Measurements from ENCODE around the gene CAMK2A.
A peak's percentile ranks its signal among the peaks of the same experiment; 100 is the strongest.

Gene CAMK2A

GRCh38 chr5:150310246-150310645 is 20.7 kb upstream of the CAMK2A start:
- in situ Hi-C loops (cut with MboI; ENCODE audit: low sequenced_read_pairs), result no loop called here
- no peaks in the 10 kb centered on the region for H3K36me3 ChIP-seq (replicated peaks)

GRCh38 chr5:150309886-150310239 is 20.3 kb upstream of the CAMK2A start:
- peak in 1 of 2 experiments; percentile 35 for DNase-seq (ENCODE audit: low spot score in 2 of 2)

More at GRCh38 chr5:150310246-150310645, 20.7 kb upstream of the CAMK2A start:
- DNase-seq (ENCODE audit: low spot score in 2 of 2), result no peak
- Histone ChIP-seq H3K27me3 (ENCODE audit: low read depth) (no peaks in the 10 kb centered on the region), H3K4me3 (no peak overlapping the region), H3K4me1 (peaks cover 19% of the 10 kb centered on the region), H3K9me3 (no peaks in the 10 kb centered on the region; the same call in 1 of the 2 replicates)

GRCh38 chr5:150309101-150309885 is 19.7 kb upstream of the CAMK2A start:
- Histone ChIP-seq H3K4me3 (no peak overlapping the region), H3K27me3 (ENCODE audit: low read depth) (no peaks in the 10 kb centered on the region), H3K4me1 (peaks cover 24% of the 10 kb centered on the region), H3K36me3 (replicated peaks) (no peaks in the 10 kb centered on the region), H3K9me3 (no peaks in the 10 kb centered on the region; the same call in 1 of the 2 replicates)
- peak; percentile 45 to 46 for DNase-seq (ENCODE audit: low spot score in 2 of 2)
- in situ Hi-C loops (cut with MboI; ENCODE audit: low sequenced_read_pairs), result no loop called here

More at GRCh38 chr5:150309886-150310239, 20.3 kb upstream of the CAMK2A start:
- no peaks in the 10 kb centered on the region for H3K36me3 ChIP-seq (replicated peaks)
- H3K9me3 ChIP-seq, result no peaks in the 10 kb centered on the region; the same call in 1 of the 2 replicates
- peaks cover 19% of the 10 kb centered on the region for H3K4me1 ChIP-seq
- H3K4me3 ChIP-seq, result no peak overlapping the region
- in situ Hi-C loops (cut with MboI; ENCODE audit: low sequenced_read_pairs), result no loop called here
- no peaks in the 10 kb centered on the region for H3K27me3 ChIP-seq (ENCODE audit: low read depth)

GRCh38 chr5:150307617-150308426 is 18.2 kb upstream of the CAMK2A start:
- H3K27me3 ChIP-seq (ENCODE audit: low read depth), result no peaks in the 10 kb centered on the region
- no peak for DNase-seq (ENCODE audit: low spot score in 2 of 2)
- H3K4me3 ChIP-seq, result no peak overlapping the region
- no peaks in the 10 kb centered on the region for H3K36me3 ChIP-seq (replicated peaks)
- no peaks in the 10 kb centered on the region; the same call in 1 of the 2 replicates for H3K9me3 ChIP-seq
- in situ Hi-C loops (cut with MboI; ENCODE audit: low sequenced_read_pairs), result no loop called here
- H3K4me1 ChIP-seq, result peaks cover 39% of the 10 kb centered on the region

GRCh38 chr5:150306775-150307174 is 17.2 kb upstream of the CAMK2A start:
- no peaks in the 10 kb centered on the region for H3K36me3 ChIP-seq (replicated peaks)
- H3K4me1 ChIP-seq, result peaks cover 39% of the 10 kb centered on the region
- H3K9me3 ChIP-seq, result no peaks in the 10 kb centered on the region; the same call in 1 of the 2 replicates
- in situ Hi-C loops (cut with MboI; ENCODE audit: low sequenced_read_pairs), result no loop called here
- H3K27me3 ChIP-seq (ENCODE audit: low read depth), result no peaks in the 10 kb centered on the region
- DNase-seq (ENCODE audit: low spot score in 2 of 2), result no peak
- H3K4me3 ChIP-seq, result no peak overlapping the region

GRCh38 chr5:150305557-150305956 is 16.0 kb upstream of the CAMK2A start:
- in situ Hi-C loops (cut with MboI; ENCODE audit: low sequenced_read_pairs), result no loop called here
- DNase-seq (ENCODE audit: low spot score in 2 of 2), result no peak
- H3K4me3 ChIP-seq, result no peak overlapping the region
- H3K9me3 ChIP-seq, result no peaks in the 10 kb centered on the region; the same call in 1 of the 2 replicates
- H3K4me1 ChIP-seq, result peaks cover 44% of the 10 kb centered on the region
- no peaks in the 10 kb centered on the region for H3K36me3 ChIP-seq (replicated peaks)
- no peaks in the 10 kb centered on the region for H3K27me3 ChIP-seq (ENCODE audit: low read depth)

- Histone ChIP-seq H3K36me3 (replicated peaks) (no peaks in the 10 kb centered on the region), H3K9me3 (no peaks in the 10 kb centered on the region; the same call in 1 of the 2 replicates), H3K27me3 (ENCODE audit: low read depth) (no peaks in the 10 kb centered on the region), H3K4me3 (no peak overlapping the region), H3K4me1 (peaks cover 44% of the 10 kb centered on the region)
- in situ Hi-C loops (cut with MboI; ENCODE audit: low sequenced_read_pairs), result no loop called here
- DNase-seq (ENCODE audit: low spot score in 2 of 2), result no peak
These were observed 15.5 kb upstream of the CAMK2A start for GRCh38 chr5:150305095-150305494.

- no peaks in the 10 kb centered on the region for H3K27me3 ChIP-seq (ENCODE audit: low read depth)
- H3K9me3 ChIP-seq, result no peaks in the 10 kb centered on the region
- H3K4me1 ChIP-seq, result peaks cover 41% of the 10 kb centered on the region
- H3K4me3 ChIP-seq, result no peak overlapping the region
- no peak for DNase-seq (ENCODE audit: low spot score in 2 of 2)
- in situ Hi-C loops (cut with MboI; ENCODE audit: low sequenced_read_pairs), result no loop called here
- H3K36me3 ChIP-seq (replicated peaks), result no peaks in the 10 kb centered on the region
These were observed 15.0 kb upstream of the CAMK2A start for GRCh38 chr5:150304481-150305081.

GRCh38 chr5:150303660-150304386 is 14.2 kb upstream of the CAMK2A start:
- H3K9me3 ChIP-seq, result no peaks in the 10 kb centered on the region
- in situ Hi-C loops (cut with MboI; ENCODE audit: low sequenced_read_pairs), result no loop called here
- H3K4me1 ChIP-seq, result peaks cover 48% of the 10 kb centered on the region
- DNase-seq (ENCODE audit: low spot score in 2 of 2), result peak; percentile 61 to 69
- H3K27me3 ChIP-seq (ENCODE audit: low read depth), result no peaks in the 10 kb centered on the region
- no peak overlapping the region for H3K4me3 ChIP-seq
- H3K36me3 ChIP-seq (replicated peaks), result no peaks in the 10 kb centered on the region

GRCh38 chr5:150303070-150303615 is 13.6 kb upstream of the CAMK2A start:
- peak in 1 of 2 experiments; percentile 32 for DNase-seq (ENCODE audit: low spot score in 2 of 2)
- H3K4me3 ChIP-seq, result no peak overlapping the region

GRCh38 chr5:150302301-150303069 is 12.9 kb upstream of the CAMK2A start, which contains the start of gene ARSI:
Gene ARSI (minus strand): TSS chr5:150302905. CDS start chr5:150302373, 532 bp downstream.
- Histone ChIP-seq H3K9me3 (no peaks in the 10 kb centered on the region), H3K4me1 (peaks cover 44% of the 10 kb centered on the region), H3K27me3 (ENCODE audit: low read depth) (no peaks in the 10 kb centered on the region), H3K36me3 (replicated peaks) (no peaks in the 10 kb centered on the region), H3K4me3 (no peak within 1 kb of the TSS)
- DNase-seq (ENCODE audit: low spot score in 2 of 2), result peak; percentile 23 to 81
- in situ Hi-C loops (cut with MboI; ENCODE audit: low sequenced_read_pairs), result no loop called here

More at GRCh38 chr5:150303070-150303615, 13.6 kb upstream of the CAMK2A start:
- Histone ChIP-seq H3K4me1 (peaks cover 46% of the 10 kb centered on the region), H3K36me3 (replicated peaks) (no peaks in the 10 kb centered on the region), H3K9me3 (no peaks in the 10 kb centered on the region), H3K27me3 (ENCODE audit: low read depth) (no peaks in the 10 kb centered on the region)
- in situ Hi-C loops (cut with MboI; ENCODE audit: low sequenced_read_pairs), result no loop called here

- in situ Hi-C loops (cut with MboI; ENCODE audit: low sequenced_read_pairs), result no loop called here
- DNase-seq (ENCODE audit: low spot score in 2 of 2), result no peak
- Histone ChIP-seq H3K4me1 (peaks cover 44% of the 10 kb centered on the region), H3K27me3 (ENCODE audit: low read depth) (no peaks in the 10 kb centered on the region), H3K36me3 (replicated peaks) (no peaks in the 10 kb centered on the region), H3K4me3 (no peak overlapping the region), H3K9me3 (no peaks in the 10 kb centered on the region)
These were observed 12.3 kb upstream of the CAMK2A start for GRCh38 chr5:150301901-150302300.

All from HAP-1 (cell line).